HFFc6 (cell line): Measurements from ENCODE around the gene TTC17. TPM values are rescaled to one million over a fixed set of nuclear protein-coding genes. Genes with fewer than 3 reads are reported as not detected.

ENCODE experiments used
- DNase-seq: peaks from one replicate; pipeline ENCODE4 v3.0.0-alpha.2; 2018
- H3K27ac Mint-ChIP-seq: 2 replicates; pipeline ENCODE4 v1.8.0; 2020; ENCODE audit warnings: mild to moderate bottlenecking, mixed read lengths
- H3K27me3 Mint-ChIP-seq: 2 replicates; pipeline ENCODE4 v1.8.0; 2021; ENCODE audit warnings: mild to moderate bottlenecking, moderate library complexity, mixed read lengths; ENCODE audit not compliant: insufficient read depth
- H3K36me3 Mint-ChIP-seq: 2 replicates; pipeline ENCODE4 v1.8.0; 2021; ENCODE audit warnings: low read depth, mixed read lengths
- H3K4me1 Mint-ChIP-seq: 2 replicates; pipeline ENCODE4 v1.8.0; 2020; ENCODE audit warnings: low read depth, mixed read lengths
- H3K4me3 Mint-ChIP-seq: 2 replicates; pipeline ENCODE4 v1.8.0; 2020; ENCODE audit warnings: mild to moderate bottlenecking, moderate library complexity, mixed read lengths
- H3K9me3 Mint-ChIP-seq: 2 replicates; pipeline ENCODE4 v1.8.0; 2020; ENCODE audit warnings: mild to moderate bottlenecking, mixed read lengths
- CTCF ChIP-seq: fragments of 200-600 bp; sonication (generic); IDR thresholded peaks from 2 replicates; pipeline ENCODE4 v1.5.0; 2021; ENCODE audit warnings: antibody characterized with exemption, mild to moderate bottlenecking
- total RNA-seq, 6 experiments: library from RNA; stranded (reverse); fragmentation: NEBNext Ultra II Directional; extraction: Animal tissue kit (Norgen Biotek cat#: 25700); gene quantifications; 2 replicates in 1 of 6; 3 replicates in 5 of 6; pipeline ENCODE4 v1.2.3, GENCODE V29; 2021

The TTC17 gene
- total RNA-seq, 6 experiments from 2014 or later = 30.1 to 44.5 (median 38.6) TPM

DNA sequence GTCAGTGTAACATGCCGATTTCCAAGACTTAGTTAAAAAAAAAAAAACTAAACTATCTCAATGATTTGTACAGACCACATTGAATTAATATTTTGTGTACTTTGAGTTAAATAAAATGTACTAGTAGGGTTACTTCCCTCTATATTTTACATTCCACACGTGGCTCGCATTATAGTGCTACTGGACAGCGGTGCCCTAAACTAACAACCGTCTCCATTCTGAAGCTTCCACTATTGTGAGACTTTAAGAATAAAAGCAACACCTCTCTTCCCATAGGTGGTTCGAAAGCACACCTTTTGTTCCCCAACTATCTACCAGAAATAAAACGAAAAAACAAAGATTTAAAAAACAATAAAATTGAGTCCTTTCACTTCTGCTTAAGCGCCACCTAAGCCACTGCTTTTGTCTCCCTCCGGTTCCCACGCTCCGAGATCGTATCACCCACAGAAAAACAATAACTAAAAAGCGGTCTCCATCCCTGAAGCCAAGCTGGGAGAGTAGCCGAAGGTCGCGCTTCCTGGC is 380 bp upstream of the TTC17 start:
- Mint-ChIP-seq H3K4me3 (peak overlapping the region; percentile 98), H3K4me1 (peaks cover 28% of the 10 kb centered on the region), H3K27ac (peak overlapping the region; percentile 97), H3K9me3 (no peaks in the 10 kb centered on the region), H3K27me3 (no peaks in the 10 kb centered on the region; the same call in none of the 2 replicates), H3K36me3 (no peaks in the 10 kb centered on the region)
- no peak for TF ChIP-seq CTCF
- DNase-seq = no peak

GRCh38 chr11:43359422-43359818 is 700 bp downstream of the TTC17 start:
- peak; percentile 40 for DNase-seq
- TF ChIP-seq CTCF = no peak

DNA sequence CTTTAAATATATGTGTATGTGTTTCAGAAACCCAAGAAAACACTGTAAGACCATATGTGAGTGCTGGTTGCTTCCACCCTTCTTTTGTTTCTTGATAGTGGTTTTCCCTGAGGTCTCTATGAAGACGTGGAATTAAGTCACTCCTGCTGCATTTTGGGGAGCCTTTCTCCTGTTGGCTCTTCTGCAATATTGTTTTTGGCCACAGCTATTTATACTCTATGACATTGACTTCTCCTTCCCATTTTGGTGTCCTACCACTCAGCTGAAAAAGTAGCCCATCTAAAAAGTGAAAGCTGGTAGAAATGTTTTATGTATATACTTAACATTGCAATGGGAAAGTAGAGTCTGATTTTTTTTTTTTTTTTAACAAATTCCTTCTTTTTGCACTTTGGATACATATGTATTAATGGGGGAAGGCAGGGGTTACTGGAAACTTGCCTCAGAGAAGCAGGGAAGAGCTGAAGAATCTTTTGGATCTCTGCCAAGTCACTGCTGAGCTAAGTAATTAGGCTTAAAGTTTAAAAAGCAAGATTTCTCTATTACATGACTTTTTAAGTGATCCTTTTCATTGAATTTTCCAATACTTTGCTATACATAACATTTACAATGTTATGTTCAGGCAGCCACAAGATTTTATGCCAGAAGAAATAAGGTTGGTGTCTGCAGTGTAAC is 1.8 kb downstream of the TTC17 start:
- no peak for DNase-seq
- H3K4me3 Mint-ChIP-seq = peak overlapping the region; percentile 98
- H3K27me3 Mint-ChIP-seq = no peaks in the 10 kb centered on the region; the same call in none of the 2 replicates
- TF ChIP-seq CTCF = no peak
- H3K27ac Mint-ChIP-seq = peak overlapping the region; percentile 97
- peaks cover 13% of the 10 kb centered on the region for H3K36me3 Mint-ChIP-seq
- no peaks in the 10 kb centered on the region for H3K9me3 Mint-ChIP-seq
- H3K4me1 Mint-ChIP-seq = peaks cover 30% of the 10 kb centered on the region

More at GRCh38 chr11:43359422-43359818, 700 bp downstream of the TTC17 start:
- Mint-ChIP-seq H3K27ac (peak overlapping the region; percentile 97), H3K36me3 (peaks cover 9% of the 10 kb centered on the region; the same call in 1 of the 2 replicates), H3K4me1 (peaks cover 28% of the 10 kb centered on the region), H3K27me3 (no peaks in the 10 kb centered on the region; the same call in none of the 2 replicates), H3K9me3 (no peaks in the 10 kb centered on the region), H3K4me3 (peak overlapping the region; percentile 98)

DNA sequence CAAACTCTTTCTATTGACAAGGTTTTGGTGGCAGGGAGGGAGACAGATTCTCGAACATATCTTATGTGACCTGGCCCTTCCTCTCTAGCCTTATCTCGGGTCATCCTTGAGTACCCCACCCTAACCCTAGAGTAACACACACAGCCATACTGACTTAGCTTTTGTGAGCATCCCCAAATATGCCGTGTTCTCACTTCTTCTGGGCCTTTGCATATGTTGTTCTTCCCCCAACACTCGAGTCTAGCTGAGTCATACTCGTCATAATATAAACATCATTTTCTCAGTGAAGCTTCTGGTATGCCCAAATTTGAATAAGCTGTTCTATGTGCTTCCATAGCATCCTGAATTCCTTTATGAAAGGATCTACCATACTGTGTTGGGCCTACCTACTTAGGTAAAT is 8.0 kb downstream of the TTC17 start:
- peaks cover 24% of the 10 kb centered on the region for H3K36me3 Mint-ChIP-seq
- no peak for TF ChIP-seq CTCF
- H3K27ac Mint-ChIP-seq = peak overlapping the region; percentile 92
- peak; percentile 43 for DNase-seq
- no peaks in the 10 kb centered on the region for H3K27me3 Mint-ChIP-seq
- peak overlapping the region; percentile 33; the same call in 1 of the 2 replicates for H3K4me3 Mint-ChIP-seq
- peaks cover 39% of the 10 kb centered on the region for H3K4me1 Mint-ChIP-seq
- no peaks in the 10 kb centered on the region for H3K9me3 Mint-ChIP-seq

GRCh38 chr11:43367382-43368178 is 8.9 kb downstream of the TTC17 start:
- Mint-ChIP-seq H3K36me3 (peaks cover 24% of the 10 kb centered on the region), H3K27me3 (no peaks in the 10 kb centered on the region), H3K9me3 (no peaks in the 10 kb centered on the region), H3K27ac (peak overlapping the region; percentile 92), H3K4me1 (peaks cover 39% of the 10 kb centered on the region), H3K4me3 (peak overlapping the region; percentile 28)
- TF ChIP-seq CTCF = no peak
- no peak for DNase-seq
